PC-9 (cell line): Measurements from ENCODE around the gene NVL. TPM values are rescaled to one million over a fixed set of nuclear protein-coding genes. Genes with fewer than 3 reads are reported as not detected.

Source experiments
- BruUV-seq: library from RNA; stranded (reverse); fragments of 400-500 nt; replicated peaks from 2 replicates; lab custom pipeline; 2021; lab: Mats Ljungman, UMichigan
- CTCF ChIA-PET: fragments of 300-600 bp; sonication (Branson Sonifier 250); formaldehyde crosslinking; loops from one replicate; lab custom pipeline; 2022; ENCODE audit warnings: antibody characterized with exemption; lab: Charles Lee
- POLR2A ChIA-PET: fragments of 300-600 bp; sonication (Branson Sonifier 250); formaldehyde crosslinking; loops from one replicate; lab custom pipeline; 2022; ENCODE audit warnings: antibody characterized with exemption; ENCODE audit not compliant: unreplicated experiment; lab: Charles Lee
- DNase-seq, 2 experiments: peaks; one replicate each; pipeline versions ENCODE4 v3.0.0 to v3.0.0-alpha.2; 2015 to 2022; ENCODE audit warnings: mixed read lengths in 1 of 2
- H2AFZ ChIP-seq: fragments of 200-600 bp; sonication (generic); 2 replicates; pipeline ENCODE4 v1.8.1; 2017; ENCODE audit warnings: antibody characterized with exemption
- H3F3A ChIP-seq: fragments of 200-600 bp; sonication (generic); 2 replicates; pipeline ENCODE4 v1.8.1; 2017; ENCODE audit warnings: antibody characterized with exemption, mild to moderate bottlenecking, low read depth; ENCODE audit not compliant: insufficient read depth
- H3K27ac ChIP-seq: fragments of 200-600 bp; sonication (generic); 2 replicates; pipeline ENCODE4 v1.6.1; 2016; ENCODE audit warnings: mixed run types
- H3K27me3 ChIP-seq: fragments of 200-600 bp; sonication (generic); 2 replicates; pipeline ENCODE4 v1.6.1; 2016; ENCODE audit warnings: low read depth, mixed run types; ENCODE audit not compliant: insufficient read depth
- H3K36me3 ChIP-seq: fragments of 200-600 bp; sonication (generic); 2 replicates; pipeline ENCODE4 v1.6.1; 2016; ENCODE audit warnings: low read depth, mixed run types
- H3K4me1 ChIP-seq: fragments of 200-600 bp; sonication (generic); replicated peaks from 2 replicates; pipeline ENCODE4 v1.6.1; 2016; ENCODE audit warnings: mixed run types; ENCODE audit not compliant: insufficient read depth
- H3K4me2 ChIP-seq: fragments of 200-600 bp; sonication (generic); 2 replicates; pipeline ENCODE4 v1.6.1; 2017; ENCODE audit warnings: mixed run types
- H3K4me3 ChIP-seq: fragments of 200-600 bp; sonication (generic); 2 replicates; pipeline ENCODE4 v1.6.1; 2016; ENCODE audit warnings: mixed run types
- H3K79me2 ChIP-seq: fragments of 200-600 bp; sonication (generic); 2 replicates; pipeline ENCODE4 v1.6.1; 2017; ENCODE audit warnings: low read depth, mixed run types
- H3K9me2 ChIP-seq: fragments of 200-600 bp; sonication (generic); 2 replicates; pipeline ENCODE4 v1.8.1; 2017; ENCODE audit warnings: mild to moderate bottlenecking; ENCODE audit not compliant: insufficient read depth
- H3K9me3 ChIP-seq: fragments of 200-600 bp; sonication (generic); 2 replicates; pipeline ENCODE4 v1.8.1; 2016; ENCODE audit warnings: low read depth; ENCODE audit not compliant: insufficient read depth
- H4K20me1 ChIP-seq: fragments of 200-600 bp; sonication (generic); 2 replicates; pipeline ENCODE4 v1.8.1; 2017; ENCODE audit not compliant: insufficient read depth
- CTCF ChIP-seq: fragments of 200-600 bp; sonication (generic); conservative IDR thresholded peaks from 2 replicates; pipeline ENCODE4 v1.6.1; 2017; ENCODE audit warnings: mixed run types, antibody characterized with exemption, mild to moderate bottlenecking, moderate library complexity
- EZH2 ChIP-seq: fragments of 200-600 bp; sonication (generic); IDR thresholded peaks from 2 replicates; pipeline ENCODE4 v1.8.0; 2017; ENCODE audit warnings: antibody characterized with exemption, low read depth
- intact Hi-C: fragments of 100-400 bp; cut with micrococcal nuclease; formaldehyde crosslinking; loops from one replicate; pipeline ENCODE4 v1.10.0; 2022; ENCODE audit not compliant: unreplicated experiment
- total RNA-seq: library from RNA; stranded (reverse); gene quantifications from 2 replicates; pipeline ENCODE4 v1.2.3, GENCODE V29; 2021

The NVL gene
- total RNA-seq, 1 experiment from 2014 or later: 36.1 TPM

GRCh38 chr1:224338150-224338838 is 8.3 kb upstream of the NVL start:
- Histone ChIP-seq H3K79me2 (no peaks in the 10 kb centered on the region), H4K20me1 (no peaks in the 10 kb centered on the region), H3K9me2 (no peaks in the 10 kb centered on the region), H3K36me3 (no peaks in the 10 kb centered on the region), H3K4me2 (no peak overlapping the region), H3K4me3 (no peak overlapping the region), H3K9me3 (peaks cover 1% of the 10 kb centered on the region; the same call in 1 of the 2 replicates), H3K27me3 (no peaks in the 10 kb centered on the region), H2AFZ (no peak overlapping the region), H3K4me1 (peaks cover 5% of the 10 kb centered on the region), H3F3A (no peaks in the 10 kb centered on the region), H3K27ac (no peak overlapping the region)
- peak in 1 of 2 experiments; percentile 43 for DNase-seq
- POLR2A ChIA-PET: no interaction called here
- TF ChIP-seq EZH2: no peak
- no peak for TF ChIP-seq CTCF
- CTCF ChIA-PET: no interaction called here
- intact Hi-C loops: loop anchor here (10.0 kb wide), 2 partner anchors 343 to 1203 kb away; no protein-coding TSS in a partner anchor
- no TSS peak for BruUV-seq

GRCh38 chr1:224333939-224334786 is 4.2 kb upstream of the NVL start:
- Histone ChIP-seq H3K9me3 (no peaks in the 10 kb centered on the region), H3K4me2 (peak overlapping the region; percentile 43), H2AFZ (0 out of 2 replicates have a peak overlapping the region, but pooled peaks have one; percentile 23), H3K27ac (no peak overlapping the region), H3K4me3 (no peak overlapping the region), H3F3A (peaks cover 13% of the 10 kb centered on the region), H3K36me3 (no peaks in the 10 kb centered on the region), H3K9me2 (no peaks in the 10 kb centered on the region), H3K4me1 (peaks cover 6% of the 10 kb centered on the region), H3K27me3 (no peaks in the 10 kb centered on the region), H4K20me1 (no peaks in the 10 kb centered on the region), H3K79me2 (peaks cover 7% of the 10 kb centered on the region)
- TF ChIP-seq EZH2: no peak
- TF ChIP-seq CTCF: no peak
- peak in 1 of 2 experiments; percentile 52 for DNase-seq
- intact Hi-C loops: loop anchor here (1.0 to 10.0 kb wide), 7 partner anchors 167 to 1199 kb away; no protein-coding TSS in a partner anchor
- CTCF ChIA-PET: interaction anchor here (0.5 to 1.2 kb wide), 4 partner anchors 22 to 1104 kb away, joined by 3 to 4 read pairs (median 4); no protein-coding TSS in a partner anchor
- BruUV-seq: no TSS peak
- POLR2A ChIA-PET: interaction anchor here (0.5 kb wide), 2 partner anchors 558 to 581 kb away, joined by 3 read pairs; no protein-coding TSS in a partner anchor

- Histone ChIP-seq H3K4me1 (peaks cover 13% of the 10 kb centered on the region), H3K4me3 (no peak overlapping the region), H3K27me3 (no peaks in the 10 kb centered on the region), H3K36me3 (no peaks in the 10 kb centered on the region), H4K20me1 (no peaks in the 10 kb centered on the region), H3K4me2 (peak overlapping the region; percentile 43), H3K9me2 (no peaks in the 10 kb centered on the region), H3K79me2 (peaks cover 14% of the 10 kb centered on the region), H2AFZ (no peak overlapping the region), H3F3A (peaks cover 14% of the 10 kb centered on the region), H3K9me3 (no peaks in the 10 kb centered on the region), H3K27ac (no peak overlapping the region)
- CTCF ChIA-PET: interaction anchor here (0.6 to 1.2 kb wide), 4 partner anchors 21 to 635 kb away, joined by 3 to 4 read pairs (median 3); no protein-coding TSS in a partner anchor
- POLR2A ChIA-PET: interaction anchor here (0.5 kb wide), 2 partner anchors 557 to 580 kb away, joined by 3 read pairs; no protein-coding TSS in a partner anchor
- intact Hi-C loops: loop anchor here (1.0 to 10.0 kb wide), 7 partner anchors 166 to 1199 kb away; no protein-coding TSS in a partner anchor
- peak; percentile 26 to 64 for DNase-seq
- no TSS peak for BruUV-seq
- peak; percentile 77 for TF ChIP-seq CTCF
- TF ChIP-seq EZH2: no peak
Observed at GRCh38 chr1:224333309-224333926, 3.4 kb upstream of the NVL start.
